GM21381 (cell line): ENCODE results near the gene KIF26B.
"Not testable (repeated sequence)": the region's sequence is repeated elsewhere in the genome, so short reads cannot be mapped to it uniquely, and the experiment has no call there.

Experiments
- ATAC-seq: cut with Tn5 transposase; IDR thresholded peaks from one replicate; pipeline ENCODE4 v1.9.1; 2021; ENCODE audit warnings: mild to moderate bottlenecking, moderate library complexity; ENCODE audit not compliant: unreplicated experiment

KIF26B gene

GRCh38 chr1:245377854-245378253, 223.1 kb downstream of the KIF26B start:
- no peak for ATAC-seq

- ATAC-seq: no peak
Measured at GRCh38 chr1:245378311-245378722, 223.5 kb downstream of the KIF26B start.

- no peak for ATAC-seq
Measured at GRCh38 chr1:245378745-245379144, 224.0 kb downstream of the KIF26B start.

GRCh38 chr1:245380790-245381535, 226.2 kb downstream of the KIF26B start:
- no peak for ATAC-seq

GRCh38 chr1:245382981-245383380, 228.2 kb downstream of the KIF26B start:
- ATAC-seq: no peak

GRCh38 chr1:245383396-245384330, 228.9 kb downstream of the KIF26B start:
- no peak for ATAC-seq

- ATAC-seq: no peak
Measured at GRCh38 chr1:245386297-245386971, 231.6 kb downstream of the KIF26B start.

- ATAC-seq: no peak
Measured at GRCh38 chr1:245388687-245389086, 233.9 kb downstream of the KIF26B start.

- ATAC-seq: no peak
Measured at GRCh38 chr1:245389873-245390272, 235.1 kb downstream of the KIF26B start.

- ATAC-seq: no peak
Measured at GRCh38 chr1:245390975-245391374, 236.2 kb downstream of the KIF26B start.

- ATAC-seq: no peak
Measured at GRCh38 chr1:245393694-245394093, 238.9 kb downstream of the KIF26B start.

- no peak for ATAC-seq
Measured at GRCh38 chr1:245395680-245396079, 240.9 kb downstream of the KIF26B start.

GRCh38 chr1:245396615-245397014, 241.8 kb downstream of the KIF26B start:
- ATAC-seq: no peak

GRCh38 chr1:245397771-245398170, 243.0 kb downstream of the KIF26B start:
- ATAC-seq: no peak

- no peak for ATAC-seq
Measured at GRCh38 chr1:245398180-245398579, 243.4 kb downstream of the KIF26B start.

GRCh38 chr1:245401881-245402587, 247.2 kb downstream of the KIF26B start:
- ATAC-seq: no peak

- not testable (repeated sequence) for ATAC-seq
Measured at GRCh38 chr1:245402998-245403397, 248.2 kb downstream of the KIF26B start.

GRCh38 chr1:245404527-245404926, 249.7 kb downstream of the KIF26B start:
- ATAC-seq: no peak

- ATAC-seq: no peak
Measured at GRCh38 chr1:245404952-245405351, 250.2 kb downstream of the KIF26B start.

- no peak for ATAC-seq
Measured at GRCh38 chr1:245406426-245406825, 251.6 kb downstream of the KIF26B start.

- ATAC-seq: no peak
Measured at GRCh38 chr1:245407983-245408382, 253.2 kb downstream of the KIF26B start.
